Vagina (tissue), 2 donors: ENCODE results near the gene EYS.

ENCODE experiments used
- POLR2A ChIP-seq, 2 donors: fragments of 450-650 bp; IDR thresholded peaks; one replicate each; pipeline ENCODE4 v1.6.1; 2017; ENCODE audit warnings: antibody characterized with exemption in 2 of 2, mild to moderate bottlenecking in 2 of 2, moderate library complexity in 2 of 2
- POLR2AphosphoS5 ChIP-seq, 2 donors: sonication (generic); formaldehyde crosslinking; IDR thresholded peaks; one replicate each; pipeline ENCODE4 v1.9.0; 2017; ENCODE audit warnings: antibody characterized with exemption in 2 of 2, mild to moderate bottlenecking in 2 of 2, low read depth in 1 of 2; ENCODE audit not compliant: insufficient read depth in 1 of 2

DNA sequence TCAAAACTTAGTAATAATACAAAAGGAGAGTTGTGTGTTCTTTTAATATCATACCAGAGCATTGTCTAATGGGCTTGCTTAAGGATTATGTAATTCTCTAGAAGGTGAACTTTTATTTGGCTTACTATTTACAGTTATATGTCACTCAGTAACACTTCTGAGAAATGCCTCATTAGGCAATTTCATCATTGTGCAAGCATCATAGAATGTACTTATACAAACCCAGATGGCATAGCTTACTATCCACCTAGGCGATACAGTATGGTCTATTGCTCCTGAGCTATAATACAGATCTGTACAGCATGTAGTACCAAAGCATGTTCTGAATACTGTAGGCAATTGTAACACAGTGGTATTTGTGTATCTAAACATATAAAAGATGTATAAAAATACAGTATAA is 1731.3 kb downstream of the EYS start:
- no peak for TF ChIP-seq POLR2A (IDR thresholded peaks at IDR 0.05)
- TF ChIP-seq POLR2AphosphoS5 (IDR thresholded peaks at IDR 0.05; ENCODE audit: insufficient read depth in 1 of 2, low read depth in 1 of 2) = no peak
